ENCODE measurements around the gene RABGAP1L.

Gene RABGAP1L

GRCh38 chr1:174352883-174353608, 193.7 kb downstream of the RABGAP1L start:
- DNase-seq: no peak
- Mint-ChIP-seq H3K36me3 (ENCODE audit: low read depth) (peaks cover 18% of the 10 kb centered on the region), H3K4me1 (no peaks in the 10 kb centered on the region), H3K9me3 (peaks cover 21% of the 10 kb centered on the region), H3K27me3 (ENCODE audit: low read depth, poor library complexity) (no peaks in the 10 kb centered on the region), H3K27ac (no peak overlapping the region), H3K4me3 (no peak overlapping the region)
- no peak for TF ChIP-seq CTCF (IDR thresholded peaks at IDR 0.05)

GRCh38 chr1:174358344-174358743, 199.0 kb downstream of the RABGAP1L start:
- H3K4me3 Mint-ChIP-seq: no peak overlapping the region
- peaks cover 7% of the 10 kb centered on the region for H3K9me3 Mint-ChIP-seq
- peaks cover 3% of the 10 kb centered on the region for H3K27me3 Mint-ChIP-seq (ENCODE audit: low read depth, poor library complexity)
- H3K4me1 Mint-ChIP-seq: no peaks in the 10 kb centered on the region
- no peak for TF ChIP-seq CTCF (IDR thresholded peaks at IDR 0.05)
- DNase-seq: no peak
- H3K27ac Mint-ChIP-seq: no peak overlapping the region
- H3K36me3 Mint-ChIP-seq (ENCODE audit: low read depth): no peaks in the 10 kb centered on the region

GRCh38 chr1:174358786-174359453, 199.6 kb downstream of the RABGAP1L start:
- Mint-ChIP-seq H3K27ac (no peak overlapping the region), H3K27me3 (ENCODE audit: low read depth, poor library complexity) (peaks cover 3% of the 10 kb centered on the region), H3K4me3 (no peak overlapping the region), H3K4me1 (no peaks in the 10 kb centered on the region), H3K9me3 (peaks cover 7% of the 10 kb centered on the region), H3K36me3 (ENCODE audit: low read depth) (no peaks in the 10 kb centered on the region)
- no peak for TF ChIP-seq CTCF (IDR thresholded peaks at IDR 0.05)
- no peak for DNase-seq

GRCh38 chr1:174359454-174359805, 200.1 kb downstream of the RABGAP1L start:
- H3K4me1 Mint-ChIP-seq: no peaks in the 10 kb centered on the region
- no peaks in the 10 kb centered on the region for H3K36me3 Mint-ChIP-seq (ENCODE audit: low read depth)
- H3K9me3 Mint-ChIP-seq: peaks cover 7% of the 10 kb centered on the region
- TF ChIP-seq CTCF (IDR thresholded peaks at IDR 0.05): no peak
- no peak overlapping the region for H3K27ac Mint-ChIP-seq
- peaks cover 3% of the 10 kb centered on the region for H3K27me3 Mint-ChIP-seq (ENCODE audit: low read depth, poor library complexity)
- no peak for DNase-seq
- H3K4me3 Mint-ChIP-seq: no peak overlapping the region

GRCh38 chr1:174364996-174365736, 205.8 kb downstream of the RABGAP1L start:
- Mint-ChIP-seq H3K4me3 (no peak overlapping the region), H3K27ac (no peak overlapping the region), H3K36me3 (ENCODE audit: low read depth) (no peaks in the 10 kb centered on the region), H3K27me3 (ENCODE audit: low read depth, poor library complexity) (peaks cover 6% of the 10 kb centered on the region), H3K9me3 (peaks cover 14% of the 10 kb centered on the region), H3K4me1 (peaks cover 6% of the 10 kb centered on the region)
- DNase-seq: no peak
- TF ChIP-seq CTCF (IDR thresholded peaks at IDR 0.05): no peak
